ENCODE measurements around the gene MRPL22.

Gene MRPL22

DNA sequence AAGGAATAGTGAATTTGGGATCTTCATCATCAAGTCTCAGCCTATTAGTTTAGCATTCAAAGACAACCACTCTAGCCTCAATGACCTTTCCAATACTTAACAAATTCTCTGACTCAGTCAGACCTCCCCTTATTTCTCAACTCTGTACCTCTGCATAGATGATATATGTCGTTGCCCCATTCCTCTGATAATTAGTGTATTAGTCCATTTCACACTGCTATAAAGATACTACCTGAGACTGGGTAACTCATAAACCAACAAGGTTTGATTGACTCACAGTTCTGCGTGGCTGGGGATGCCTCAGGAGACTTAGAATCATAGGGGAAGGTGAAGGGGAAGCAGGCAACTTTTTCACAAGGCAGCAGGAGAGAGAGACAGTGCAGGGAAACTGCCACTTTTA is 8.9 kb downstream of the MRPL22 start:
- TF ChIP-seq ZNF324 (tag by site-specific recombination; IDR thresholded peaks at IDR 0.05) (no peak), KLF8 (tag by site-specific recombination; IDR thresholded peaks at IDR 0.05) (no peak), ZNF426 (tag by site-specific recombination; IDR thresholded peaks at IDR 0.05) (no peak), REPIN1 (tag by site-specific recombination; IDR thresholded peaks at IDR 0.05; ENCODE audit: low read depth) (no peak), ZNF629 (tag by site-specific recombination; IDR thresholded peaks at IDR 0.05) (no peak), ZNF624 (tag by site-specific recombination; IDR thresholded peaks at IDR 0.05) (no peak), IKZF3 (tag by site-specific recombination; IDR thresholded peaks at IDR 0.05) (no peak), ZNF600 (tag by site-specific recombination; IDR thresholded peaks at IDR 0.05) (no peak), ZBTB20 (tag by site-specific recombination; IDR thresholded peaks at IDR 0.05) (no peak)
- TF ChIP-seq, protein P1, sequence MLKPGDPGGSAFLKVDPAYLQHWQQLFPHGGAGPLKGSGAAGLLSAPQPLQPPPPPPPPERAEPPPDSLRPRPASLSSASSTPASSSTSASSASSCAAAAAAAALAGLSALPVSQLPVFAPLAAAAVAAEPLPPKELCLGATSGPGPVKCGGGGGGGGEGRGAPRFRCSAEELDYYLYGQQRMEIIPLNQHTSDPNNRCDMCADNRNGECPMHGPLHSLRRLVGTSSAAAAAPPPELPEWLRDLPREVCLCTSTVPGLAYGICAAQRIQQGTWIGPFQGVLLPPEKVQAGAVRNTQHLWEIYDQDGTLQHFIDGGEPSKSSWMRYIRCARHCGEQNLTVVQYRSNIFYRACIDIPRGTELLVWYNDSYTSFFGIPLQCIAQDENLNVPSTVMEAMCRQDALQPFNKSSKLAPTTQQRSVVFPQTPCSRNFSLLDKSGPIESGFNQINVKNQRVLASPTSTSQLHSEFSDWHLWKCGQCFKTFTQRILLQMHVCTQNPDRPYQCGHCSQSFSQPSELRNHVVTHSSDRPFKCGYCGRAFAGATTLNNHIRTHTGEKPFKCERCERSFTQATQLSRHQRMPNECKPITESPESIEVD (tag by site-specific recombination; IDR thresholded peaks at IDR 0.05), result no peak
- TF ChIP-seq, protein P2, sequence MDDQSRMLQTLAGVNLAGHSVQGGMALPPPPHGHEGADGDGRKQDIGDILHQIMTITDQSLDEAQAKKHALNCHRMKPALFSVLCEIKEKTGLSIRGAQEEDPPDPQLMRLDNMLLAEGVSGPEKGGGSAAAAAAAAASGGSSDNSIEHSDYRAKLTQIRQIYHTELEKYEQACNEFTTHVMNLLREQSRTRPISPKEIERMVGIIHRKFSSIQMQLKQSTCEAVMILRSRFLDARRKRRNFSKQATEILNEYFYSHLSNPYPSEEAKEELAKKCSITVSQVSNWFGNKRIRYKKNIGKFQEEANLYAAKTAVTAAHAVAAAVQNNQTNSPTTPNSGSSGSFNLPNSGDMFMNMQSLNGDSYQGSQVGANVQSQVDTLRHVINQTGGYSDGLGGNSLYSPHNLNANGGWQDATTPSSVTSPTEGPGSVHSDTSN (CRISPR knock-in tag; IDR thresholded peaks at IDR 0.05), result no peak
- POLR2A ChIA-PET, result interaction anchor here (1.0 kb wide), 1 partner anchor 12 kb away, joined by 3 read pairs; the partner anchor contains the start of gene GEMIN5
- Histone ChIP-seq H3K4me1 (ENCODE audit: control insufficient read depth, insufficient read depth, low read length) (no peaks in the 10 kb centered on the region; the same call in 1 of the 2 replicates), H3K4me3 (ENCODE audit: low read depth, low read length) (no peak overlapping the region), H3K9me3 (ENCODE audit: control insufficient read depth, insufficient read depth, low read depth, low read length) (no peaks in the 10 kb centered on the region), H3K27ac (ENCODE audit: extremely low read depth, low read depth, low read length) (no peak overlapping the region), H3K36me3 (ENCODE audit: control insufficient read depth in 2 of 2, insufficient read depth in 1 of 2, low read length in 2 of 2) (peaks cover 6 to 16% of the 10 kb centered on the region in 2 experiments)
- CTCF ChIA-PET, result no interaction called here

DNA sequence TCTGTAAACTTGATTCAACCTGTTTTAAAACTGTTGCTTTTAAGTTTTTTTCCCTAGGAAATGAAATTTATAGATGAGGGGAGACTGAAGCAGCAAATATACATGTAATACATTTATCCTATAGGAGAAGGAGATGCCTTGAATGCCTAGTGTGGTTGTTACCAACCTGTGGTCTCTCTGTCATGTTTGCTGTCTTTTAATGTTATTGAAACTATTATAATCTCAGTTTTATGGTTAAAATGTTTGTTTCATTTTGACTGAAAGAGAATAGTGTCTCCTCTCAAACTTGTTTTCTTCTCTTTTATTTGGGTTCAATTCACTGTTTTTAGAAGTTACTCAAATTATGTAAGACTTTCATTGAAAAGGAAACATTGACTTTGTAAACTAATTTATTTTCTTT is 15.8 kb downstream of the MRPL22 start:
- Histone ChIP-seq H3K27ac (ENCODE audit: extremely low read depth, low read depth, low read length) (no peak overlapping the region), H3K9me3 (ENCODE audit: control insufficient read depth, insufficient read depth, low read depth, low read length) (no peaks in the 10 kb centered on the region), H3K36me3 (ENCODE audit: control insufficient read depth in 2 of 2, insufficient read depth in 1 of 2, low read length in 2 of 2) (peaks cover 43 to 54% of the 10 kb centered on the region in 2 experiments), H3K4me3 (ENCODE audit: low read depth, low read length) (no peak overlapping the region), H3K4me1 (ENCODE audit: control insufficient read depth, insufficient read depth, low read length) (no peaks in the 10 kb centered on the region)
- CTCF ChIA-PET, result no interaction called here
- TF ChIP-seq ZNF16 (tag by site-specific recombination; IDR thresholded peaks at IDR 0.05; ENCODE audit: low read depth) (no peak), ZBTB17 (tag by site-specific recombination; IDR thresholded peaks at IDR 0.05) (no peak), ZNF777 (tag by site-specific recombination; IDR thresholded peaks at IDR 0.05; ENCODE audit: borderline replicate concordance) (no peak), ZNF341 (tag by site-specific recombination; IDR thresholded peaks at IDR 0.05; ENCODE audit: low read depth) (no peak), ZNF248 (tag by site-specific recombination; IDR thresholded peaks at IDR 0.05) (no peak), IKZF3 (tag by site-specific recombination; IDR thresholded peaks at IDR 0.05) (no peak), FEZF1 (tag by site-specific recombination; IDR thresholded peaks at IDR 0.05) (no peak), ZNF302 (tag by site-specific recombination; IDR thresholded peaks at IDR 0.05; ENCODE audit: low read depth) (no peak), ZNF184 (tag by site-specific recombination; IDR thresholded peaks at IDR 0.05) (no peak)
- TF ChIP-seq, protein P3, sequence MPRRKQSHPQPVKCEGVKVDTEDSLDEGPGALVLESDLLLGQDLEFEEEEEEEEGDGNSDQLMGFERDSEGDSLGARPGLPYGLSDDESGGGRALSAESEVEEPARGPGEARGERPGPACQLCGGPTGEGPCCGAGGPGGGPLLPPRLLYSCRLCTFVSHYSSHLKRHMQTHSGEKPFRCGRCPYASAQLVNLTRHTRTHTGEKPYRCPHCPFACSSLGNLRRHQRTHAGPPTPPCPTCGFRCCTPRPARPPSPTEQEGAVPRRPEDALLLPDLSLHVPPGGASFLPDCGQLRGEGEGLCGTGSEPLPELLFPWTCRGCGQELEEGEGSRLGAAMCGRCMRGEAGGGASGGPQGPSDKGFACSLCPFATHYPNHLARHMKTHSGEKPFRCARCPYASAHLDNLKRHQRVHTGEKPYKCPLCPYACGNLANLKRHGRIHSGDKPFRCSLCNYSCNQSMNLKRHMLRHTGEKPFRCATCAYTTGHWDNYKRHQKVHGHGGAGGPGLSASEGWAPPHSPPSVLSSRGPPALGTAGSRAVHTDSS (tag by site-specific recombination; IDR thresholded peaks at IDR 0.05), result no peak
- TF ChIP-seq, protein P4, sequence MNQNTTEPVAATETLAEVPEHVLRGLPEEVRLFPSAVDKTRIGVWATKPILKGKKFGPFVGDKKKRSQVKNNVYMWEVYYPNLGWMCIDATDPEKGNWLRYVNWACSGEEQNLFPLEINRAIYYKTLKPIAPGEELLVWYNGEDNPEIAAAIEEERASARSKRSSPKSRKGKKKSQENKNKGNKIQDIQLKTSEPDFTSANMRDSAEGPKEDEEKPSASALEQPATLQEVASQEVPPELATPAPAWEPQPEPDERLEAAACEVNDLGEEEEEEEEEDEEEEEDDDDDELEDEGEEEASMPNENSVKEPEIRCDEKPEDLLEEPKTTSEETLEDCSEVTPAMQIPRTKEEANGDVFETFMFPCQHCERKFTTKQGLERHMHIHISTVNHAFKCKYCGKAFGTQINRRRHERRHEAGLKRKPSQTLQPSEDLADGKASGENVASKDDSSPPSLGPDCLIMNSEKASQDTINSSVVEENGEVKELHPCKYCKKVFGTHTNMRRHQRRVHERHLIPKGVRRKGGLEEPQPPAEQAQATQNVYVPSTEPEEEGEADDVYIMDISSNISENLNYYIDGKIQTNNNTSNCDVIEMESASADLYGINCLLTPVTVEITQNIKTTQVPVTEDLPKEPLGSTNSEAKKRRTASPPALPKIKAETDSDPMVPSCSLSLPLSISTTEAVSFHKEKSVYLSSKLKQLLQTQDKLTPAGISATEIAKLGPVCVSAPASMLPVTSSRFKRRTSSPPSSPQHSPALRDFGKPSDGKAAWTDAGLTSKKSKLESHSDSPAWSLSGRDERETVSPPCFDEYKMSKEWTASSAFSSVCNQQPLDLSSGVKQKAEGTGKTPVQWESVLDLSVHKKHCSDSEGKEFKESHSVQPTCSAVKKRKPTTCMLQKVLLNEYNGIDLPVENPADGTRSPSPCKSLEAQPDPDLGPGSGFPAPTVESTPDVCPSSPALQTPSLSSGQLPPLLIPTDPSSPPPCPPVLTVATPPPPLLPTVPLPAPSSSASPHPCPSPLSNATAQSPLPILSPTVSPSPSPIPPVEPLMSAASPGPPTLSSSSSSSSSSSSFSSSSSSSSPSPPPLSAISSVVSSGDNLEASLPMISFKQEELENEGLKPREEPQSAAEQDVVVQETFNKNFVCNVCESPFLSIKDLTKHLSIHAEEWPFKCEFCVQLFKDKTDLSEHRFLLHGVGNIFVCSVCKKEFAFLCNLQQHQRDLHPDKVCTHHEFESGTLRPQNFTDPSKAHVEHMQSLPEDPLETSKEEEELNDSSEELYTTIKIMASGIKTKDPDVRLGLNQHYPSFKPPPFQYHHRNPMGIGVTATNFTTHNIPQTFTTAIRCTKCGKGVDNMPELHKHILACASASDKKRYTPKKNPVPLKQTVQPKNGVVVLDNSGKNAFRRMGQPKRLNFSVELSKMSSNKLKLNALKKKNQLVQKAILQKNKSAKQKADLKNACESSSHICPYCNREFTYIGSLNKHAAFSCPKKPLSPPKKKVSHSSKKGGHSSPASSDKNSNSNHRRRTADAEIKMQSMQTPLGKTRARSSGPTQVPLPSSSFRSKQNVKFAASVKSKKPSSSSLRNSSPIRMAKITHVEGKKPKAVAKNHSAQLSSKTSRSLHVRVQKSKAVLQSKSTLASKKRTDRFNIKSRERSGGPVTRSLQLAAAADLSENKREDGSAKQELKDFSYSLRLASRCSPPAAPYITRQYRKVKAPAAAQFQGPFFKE (tag by site-specific recombination; IDR thresholded peaks at IDR 0.05; ENCODE audit: borderline replicate concordance), result no peak
- POLR2A ChIA-PET, result no interaction called here

All from HEK293 (cell line).